Right renal cortex interstitium (tissue), 3 donors: ENCODE data around the gene HHIP. TPM values are rescaled to one million over a fixed set of nuclear protein-coding genes. Genes with fewer than 3 reads are reported as not detected.

Experiments used
- DNase-seq, 3 donors: peaks; one replicate each; pipeline ENCODE4 v3.0.0-alpha.2; 2013; ENCODE audit warnings: low read depth in 3 of 3, low spot score in 2 of 3
- polyA plus RNA-seq, 3 donors: library from polyadenylated mRNA; unstranded; fragments of 120-200 nt; gene quantifications; one replicate each; pipeline ENCODE4 v1.2.1, GENCODE V29; 2013; ENCODE audit not compliant: insufficient read length in 3 of 3

Gene HHIP, protein sequence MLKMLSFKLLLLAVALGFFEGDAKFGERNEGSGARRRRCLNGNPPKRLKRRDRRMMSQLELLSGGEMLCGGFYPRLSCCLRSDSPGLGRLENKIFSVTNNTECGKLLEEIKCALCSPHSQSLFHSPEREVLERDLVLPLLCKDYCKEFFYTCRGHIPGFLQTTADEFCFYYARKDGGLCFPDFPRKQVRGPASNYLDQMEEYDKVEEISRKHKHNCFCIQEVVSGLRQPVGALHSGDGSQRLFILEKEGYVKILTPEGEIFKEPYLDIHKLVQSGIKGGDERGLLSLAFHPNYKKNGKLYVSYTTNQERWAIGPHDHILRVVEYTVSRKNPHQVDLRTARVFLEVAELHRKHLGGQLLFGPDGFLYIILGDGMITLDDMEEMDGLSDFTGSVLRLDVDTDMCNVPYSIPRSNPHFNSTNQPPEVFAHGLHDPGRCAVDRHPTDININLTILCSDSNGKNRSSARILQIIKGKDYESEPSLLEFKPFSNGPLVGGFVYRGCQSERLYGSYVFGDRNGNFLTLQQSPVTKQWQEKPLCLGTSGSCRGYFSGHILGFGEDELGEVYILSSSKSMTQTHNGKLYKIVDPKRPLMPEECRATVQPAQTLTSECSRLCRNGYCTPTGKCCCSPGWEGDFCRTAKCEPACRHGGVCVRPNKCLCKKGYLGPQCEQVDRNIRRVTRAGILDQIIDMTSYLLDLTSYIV
- 1 to 10 TPM; 1.7 to 2.3 (median 1.9) TPM for polyA plus RNA-seq

DNA sequence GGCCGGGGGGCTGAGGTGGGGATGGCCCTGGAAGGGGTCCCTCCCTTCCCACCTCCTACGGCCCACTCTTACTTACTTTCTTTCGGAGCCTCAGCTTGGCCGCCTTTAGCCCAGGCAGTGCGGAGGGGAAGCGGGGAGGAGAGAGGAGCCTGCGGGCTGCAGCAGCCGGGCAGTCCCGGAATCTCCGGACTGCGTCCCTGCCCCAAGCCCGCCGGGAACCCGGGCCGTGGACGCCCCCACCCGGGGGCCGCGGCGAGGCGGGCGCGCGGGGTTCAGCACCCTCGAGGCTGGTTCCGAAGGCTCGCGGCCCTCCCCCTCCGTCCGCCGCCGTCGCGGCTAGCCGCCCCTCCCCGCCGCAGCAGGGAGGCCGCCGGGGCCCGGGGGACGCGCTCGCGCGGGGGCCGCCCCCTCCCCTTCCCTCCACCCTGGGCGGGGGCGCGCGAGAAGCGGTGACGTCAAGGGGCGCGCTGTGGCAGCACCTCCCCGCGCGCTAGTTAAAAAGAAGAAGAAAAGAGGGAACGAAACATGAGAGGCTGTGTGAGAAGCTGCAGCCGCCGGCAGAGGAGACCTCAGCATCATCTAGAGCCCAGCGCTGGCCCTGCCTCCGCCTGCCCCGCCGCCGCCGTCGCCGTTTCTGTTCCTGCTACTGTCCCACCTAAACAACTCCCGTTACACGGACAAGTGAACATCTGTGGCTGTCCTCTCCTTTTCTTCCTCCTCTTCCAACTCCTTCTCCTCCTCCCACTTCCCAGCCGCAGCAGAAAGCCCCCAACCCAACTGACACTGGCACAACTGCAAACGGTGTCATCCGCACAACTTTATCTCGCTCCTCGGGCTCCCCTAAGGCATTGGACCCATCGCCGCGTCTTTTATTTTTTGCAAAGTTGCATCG, at the start of gene HHIP:
TSS of gene HHIP (plus strand) at position 526 of the 892 bp plus-strand sequence. CDS start 520 bp downstream, outside the sequence.
- DNase-seq: no peak

DNA sequence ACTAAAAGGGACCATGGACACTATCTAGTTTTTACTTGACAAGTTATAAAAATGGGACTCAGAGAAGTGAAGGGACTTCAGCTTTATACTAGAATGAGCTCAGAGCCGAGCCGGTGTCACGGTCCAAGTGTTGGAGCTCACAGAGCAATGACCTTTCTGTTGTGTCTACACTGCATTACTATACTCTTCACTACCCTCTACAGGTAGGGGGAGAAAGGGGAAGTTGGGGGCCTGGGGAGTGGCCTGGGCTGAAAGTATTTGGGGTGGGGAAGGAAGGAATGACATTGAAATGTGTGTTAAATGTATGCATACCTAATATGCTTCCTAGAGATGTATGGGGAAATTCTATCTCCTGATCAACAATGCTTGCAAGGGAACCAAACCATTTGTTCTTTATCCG, 48.8 kb upstream of the HHIP start:
- no peak for DNase-seq

DNA sequence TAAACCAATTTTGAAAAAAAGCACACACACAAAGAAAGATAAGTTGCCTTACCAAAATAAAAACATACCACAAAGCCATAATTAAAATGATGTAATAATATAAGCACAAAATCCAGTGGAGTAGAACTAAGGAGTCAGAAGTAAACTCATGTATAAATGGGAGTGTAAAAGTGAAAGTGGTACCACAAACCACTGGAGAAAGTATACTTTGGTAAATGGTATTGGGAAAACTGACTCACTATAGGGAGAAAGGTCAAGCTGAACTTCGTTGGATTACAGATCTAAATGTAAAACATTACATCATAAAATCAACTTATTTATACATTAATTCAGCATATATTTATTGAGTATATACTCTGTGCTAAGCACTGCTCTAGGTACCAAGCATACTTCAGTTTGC, 46.3 kb upstream of the HHIP start:
- DNase-seq: no peak

DNA sequence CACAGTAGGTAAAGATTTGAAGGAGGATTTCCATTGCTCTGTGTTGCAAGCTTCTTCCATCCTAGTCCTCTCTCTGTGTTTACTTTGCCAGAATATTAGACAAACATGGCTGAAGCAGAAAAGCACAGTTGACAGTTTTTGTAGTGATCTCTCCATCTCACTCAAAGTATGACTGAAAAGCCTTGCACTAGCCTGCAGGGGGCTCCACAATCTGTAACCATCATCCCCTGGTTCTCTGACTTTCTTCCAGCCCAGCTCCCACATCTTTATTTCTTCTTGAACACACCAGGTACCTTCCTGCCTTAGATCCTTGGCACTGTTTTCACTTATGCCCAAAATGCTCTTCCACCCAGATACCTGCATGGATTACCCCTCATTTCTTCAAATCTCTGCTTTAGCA, 34.1 kb upstream of the HHIP start:
- DNase-seq: no peak

DNA sequence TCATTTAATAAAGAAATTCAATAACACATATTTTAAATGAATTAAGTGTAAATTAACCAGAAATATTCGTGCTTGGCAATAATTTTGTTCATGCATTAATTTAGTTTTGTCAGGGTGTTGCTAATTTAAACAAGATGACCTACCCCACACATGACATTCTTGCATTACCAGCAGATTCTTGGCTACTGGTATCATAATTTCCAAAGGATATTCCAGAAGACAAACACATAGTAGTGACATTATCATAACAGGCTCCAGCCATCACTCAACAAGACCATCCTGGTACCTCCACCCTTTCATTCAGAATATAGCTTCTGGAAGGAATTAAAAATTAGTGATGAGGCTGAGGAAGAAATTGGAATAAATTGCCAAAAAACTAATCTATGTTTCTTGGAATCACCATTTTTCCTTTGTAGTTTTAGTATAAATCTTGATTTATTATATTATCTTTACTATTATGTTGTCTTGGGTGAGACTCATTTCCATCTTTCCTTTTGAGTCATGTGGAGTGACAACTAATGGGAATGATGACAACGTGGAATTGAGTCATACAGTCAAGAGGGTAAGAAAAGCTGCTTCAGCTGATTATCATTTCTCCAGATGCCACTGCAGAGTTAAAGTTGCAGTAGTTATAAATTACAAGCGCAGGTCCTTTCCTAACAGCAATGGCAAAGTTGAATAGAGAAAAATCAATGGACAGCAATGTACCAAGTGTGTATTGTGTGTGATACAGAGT, 30.9 kb upstream of the HHIP start:
- no peak for DNase-seq

DNA sequence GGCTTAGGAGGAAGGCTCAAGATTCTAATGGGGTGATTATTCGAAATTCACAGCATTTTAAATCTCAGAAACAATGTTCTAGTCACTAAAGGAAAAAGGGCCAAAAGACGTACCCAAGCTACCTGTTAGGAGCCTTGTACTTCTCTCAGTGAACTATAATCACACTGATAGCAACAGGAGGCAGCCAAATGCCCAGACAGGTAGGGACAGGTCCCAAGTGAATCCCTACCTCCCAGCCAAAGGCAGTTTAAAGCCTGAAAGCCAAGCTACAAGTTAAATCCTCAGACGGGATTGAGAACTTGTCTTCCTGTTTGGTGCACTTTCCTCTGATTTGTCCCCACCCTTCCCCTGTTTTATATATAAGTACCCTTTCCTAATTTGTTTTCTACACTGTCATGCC, 24.3 kb upstream of the HHIP start:
- DNase-seq: no peak

DNA sequence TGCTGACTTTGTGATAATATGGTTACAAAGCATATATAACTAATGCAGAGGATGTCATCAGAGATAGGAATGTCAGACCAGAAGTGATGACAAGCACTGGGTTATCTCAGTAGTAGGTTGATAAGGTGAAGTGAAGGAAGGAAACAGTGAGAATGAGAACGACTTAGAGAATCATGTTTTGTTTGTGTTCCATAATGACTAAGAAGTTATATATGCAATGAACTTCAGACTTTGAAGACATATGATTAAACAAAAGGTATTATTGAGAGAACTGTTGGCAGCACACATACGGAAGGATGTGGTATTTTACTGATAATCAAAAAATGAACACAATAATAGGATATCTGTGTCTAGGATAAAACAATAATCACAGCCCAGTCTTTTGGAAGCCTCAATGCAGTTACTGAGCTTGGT, 18.3 kb upstream of the HHIP start:
- no peak for DNase-seq

DNA sequence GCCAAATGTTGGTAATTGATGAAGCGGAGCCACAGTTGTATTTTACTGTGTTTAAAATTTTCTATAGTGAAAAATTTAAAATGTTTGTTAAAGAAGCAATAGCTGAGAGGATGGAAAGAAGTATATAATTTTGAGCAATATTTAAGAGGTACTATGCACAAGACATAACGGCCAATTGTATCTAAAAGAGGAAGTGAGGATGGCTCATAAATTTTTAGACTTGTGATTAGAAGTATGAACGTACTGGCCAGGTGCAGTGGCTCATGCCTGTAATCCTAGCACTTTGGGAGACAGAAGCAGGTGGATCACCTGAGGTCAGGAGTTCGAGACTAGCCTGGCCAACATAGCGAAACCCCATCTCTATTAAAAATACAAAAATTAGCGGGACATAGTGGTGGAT, 12.7 kb upstream of the HHIP start:
- no peak for DNase-seq

DNA sequence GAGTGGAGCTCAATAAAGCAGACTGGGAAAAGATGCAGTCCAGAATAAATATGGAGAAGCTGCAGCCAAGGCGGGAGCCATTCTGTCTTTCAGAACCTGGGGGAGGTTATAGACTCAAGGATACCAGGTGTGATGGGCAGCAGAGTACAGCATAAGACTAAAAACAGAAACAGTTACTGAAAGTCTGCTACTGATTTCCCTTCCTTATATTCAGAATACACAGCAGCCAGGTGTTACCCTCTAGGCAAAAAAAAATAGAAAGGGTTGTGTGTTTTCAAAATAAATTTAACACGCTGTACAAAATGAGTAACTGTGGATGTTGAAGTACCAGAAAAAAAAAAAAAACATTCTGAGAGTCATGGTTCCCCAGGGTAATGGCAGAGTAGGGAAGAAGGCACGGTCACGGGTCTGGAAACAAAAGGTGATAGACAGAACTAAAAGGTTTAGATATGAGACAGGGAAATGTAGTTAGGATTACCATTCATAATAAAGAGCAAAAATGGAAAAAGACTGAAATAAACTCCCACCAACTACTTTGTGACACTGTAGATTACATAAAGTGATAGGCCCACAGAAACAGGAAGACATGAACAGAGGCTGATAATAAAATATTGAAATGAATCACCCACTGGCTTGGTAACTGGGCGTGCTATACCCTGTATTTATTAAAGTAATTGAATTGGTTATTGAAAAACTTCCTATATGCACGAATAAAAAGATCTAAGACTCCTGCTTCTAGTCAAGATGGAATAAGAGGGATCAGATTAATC, 10.8 kb upstream of the HHIP start:
- DNase-seq: no peak

DNA sequence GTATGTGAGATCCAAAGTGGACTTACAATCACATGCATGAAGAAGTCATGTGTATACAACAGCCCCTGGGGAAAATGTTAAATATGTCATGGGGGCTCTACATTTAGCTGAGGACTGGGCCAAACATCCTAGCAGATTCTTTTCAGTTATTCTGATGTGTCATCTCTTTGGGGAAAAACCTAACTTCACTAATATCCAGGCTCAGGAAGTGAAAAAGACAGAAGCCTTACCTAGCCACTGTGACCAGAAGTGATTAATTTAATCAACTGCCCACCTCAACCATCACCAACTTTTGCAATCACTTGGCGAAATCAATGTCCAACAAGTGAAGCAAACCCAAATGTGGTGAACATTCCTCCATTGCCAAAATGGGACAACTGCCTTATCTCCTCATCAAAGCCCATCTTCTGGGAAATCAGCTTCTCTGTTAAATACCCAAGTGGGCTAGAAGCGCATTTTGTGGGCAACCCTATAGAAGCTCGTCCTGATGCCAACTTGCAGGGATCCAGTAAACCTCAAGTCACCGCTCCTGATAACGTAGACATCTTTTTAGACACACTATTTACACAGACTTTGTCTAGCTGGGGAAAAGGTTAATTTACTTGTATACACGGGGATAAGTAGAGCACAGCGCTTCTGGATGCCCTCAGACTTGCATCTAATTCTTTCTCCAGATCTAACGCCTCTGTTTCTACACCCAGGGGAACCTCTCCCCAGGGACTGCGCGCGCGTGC, 1.4 kb upstream of the HHIP start:
- no peak for DNase-seq

DNA sequence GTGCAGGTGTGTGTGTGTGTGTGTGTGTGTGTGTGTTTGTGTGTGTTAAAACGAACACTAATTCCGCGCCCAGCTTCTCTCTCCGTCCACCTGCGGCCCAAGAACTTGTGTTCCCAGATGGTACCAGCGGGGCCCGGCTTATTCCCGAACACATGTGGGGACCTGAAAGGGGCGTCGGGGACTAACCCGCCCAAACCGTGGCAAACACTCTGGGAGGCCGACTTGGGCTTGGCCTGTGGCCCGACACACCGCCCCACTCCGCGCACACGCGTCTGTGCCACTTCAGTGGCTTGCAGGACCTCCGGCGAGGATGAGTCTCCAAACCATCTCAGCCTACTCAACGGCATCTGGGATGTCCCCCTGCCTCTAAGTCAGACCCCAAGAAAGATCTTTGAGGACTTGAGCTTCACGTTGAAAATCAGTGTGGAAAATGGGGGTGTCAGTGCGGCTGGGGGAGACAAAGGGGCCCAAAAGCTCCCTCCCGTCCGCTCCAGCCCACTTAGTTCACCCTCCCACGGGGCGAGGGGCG, 790 bp upstream of the HHIP start:
- no peak for DNase-seq

DNA sequence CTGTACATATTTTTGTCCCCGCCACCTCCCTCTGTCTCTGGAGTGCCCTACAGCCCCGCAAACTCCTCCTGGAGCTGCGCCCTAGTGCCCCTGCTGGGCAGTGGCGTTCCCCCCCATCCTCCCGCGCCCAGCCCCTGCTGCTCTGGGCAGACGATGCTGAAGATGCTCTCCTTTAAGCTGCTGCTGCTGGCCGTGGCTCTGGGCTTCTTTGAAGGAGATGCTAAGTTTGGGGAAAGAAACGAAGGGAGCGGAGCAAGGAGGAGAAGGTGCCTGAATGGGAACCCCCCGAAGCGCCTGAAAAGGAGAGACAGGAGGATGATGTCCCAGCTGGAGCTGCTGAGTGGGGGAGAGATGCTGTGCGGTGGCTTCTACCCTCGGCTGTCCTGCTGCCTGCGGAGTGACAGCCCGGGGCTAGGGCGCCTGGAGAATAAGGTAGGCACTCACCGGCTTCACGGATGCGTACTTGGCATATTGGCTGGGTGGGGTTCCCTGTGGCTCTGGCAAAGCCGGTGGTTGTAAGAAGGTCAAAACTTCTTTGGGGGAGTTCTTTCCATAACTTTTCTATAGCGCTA, 653 bp downstream of the HHIP start:
- no peak for DNase-seq

DNA sequence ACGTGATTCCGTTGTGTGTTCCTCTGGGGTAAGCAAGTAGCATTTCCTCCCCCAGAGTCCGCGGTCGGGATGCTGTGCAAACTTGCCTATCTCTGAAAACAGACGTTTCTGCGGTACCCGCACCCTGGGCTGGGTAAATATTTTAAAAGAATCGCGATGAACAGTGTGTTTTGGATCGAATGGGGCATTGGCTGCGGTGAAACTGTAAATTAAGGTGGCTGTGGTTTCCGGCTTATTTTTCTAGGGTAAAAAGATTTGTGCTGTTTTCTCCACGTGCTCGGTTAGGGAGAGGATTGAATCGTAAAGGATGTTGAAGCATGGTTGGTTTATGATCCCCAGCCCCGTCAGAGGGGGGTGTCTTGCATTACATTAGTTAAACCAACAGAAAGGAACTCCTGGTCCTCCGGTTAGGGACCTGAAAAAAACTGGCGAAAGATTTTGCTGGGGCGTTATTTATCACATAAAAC, 1.2 kb downstream of the HHIP start:
- no peak for DNase-seq

DNA sequence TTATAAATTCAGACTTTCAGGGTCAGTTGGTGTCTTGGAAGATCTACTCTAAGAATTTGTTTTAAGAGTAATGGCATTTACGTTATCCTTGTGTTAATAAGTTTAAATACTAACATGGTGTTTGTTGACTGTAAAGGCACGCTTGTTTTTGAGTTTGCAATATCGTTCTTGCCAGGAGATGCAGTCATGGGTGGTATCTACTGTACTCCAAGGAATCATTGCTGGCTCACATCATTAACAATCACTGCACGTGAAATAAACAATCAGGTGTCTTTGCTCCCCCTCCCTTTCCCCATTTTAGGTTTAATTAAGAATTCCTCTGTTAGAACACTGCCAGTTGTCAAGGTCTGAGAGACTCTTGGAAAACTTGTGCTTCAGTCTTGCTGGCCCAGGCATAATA, 1.6 kb downstream of the HHIP start:
- DNase-seq: no peak

DNA sequence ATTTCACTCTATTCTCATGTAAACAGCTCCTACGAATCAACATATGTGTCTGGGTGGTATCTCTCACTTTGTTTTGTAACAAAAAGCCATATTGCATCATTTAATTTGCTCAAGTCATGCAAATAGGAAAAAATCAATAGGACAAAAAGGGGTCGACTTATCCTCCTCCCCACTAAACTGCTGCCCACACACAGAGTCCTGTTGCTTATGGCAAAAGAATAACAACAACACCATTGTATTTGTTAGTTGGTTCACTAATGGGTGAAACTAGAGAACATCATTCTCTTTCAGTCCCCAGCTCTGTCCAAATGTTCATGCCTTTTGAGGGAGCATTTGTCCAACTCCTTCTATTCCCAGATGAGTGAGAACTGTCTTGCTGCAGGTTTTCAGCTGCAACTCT, 2.1 kb downstream of the HHIP start:
- DNase-seq: no peak

DNA sequence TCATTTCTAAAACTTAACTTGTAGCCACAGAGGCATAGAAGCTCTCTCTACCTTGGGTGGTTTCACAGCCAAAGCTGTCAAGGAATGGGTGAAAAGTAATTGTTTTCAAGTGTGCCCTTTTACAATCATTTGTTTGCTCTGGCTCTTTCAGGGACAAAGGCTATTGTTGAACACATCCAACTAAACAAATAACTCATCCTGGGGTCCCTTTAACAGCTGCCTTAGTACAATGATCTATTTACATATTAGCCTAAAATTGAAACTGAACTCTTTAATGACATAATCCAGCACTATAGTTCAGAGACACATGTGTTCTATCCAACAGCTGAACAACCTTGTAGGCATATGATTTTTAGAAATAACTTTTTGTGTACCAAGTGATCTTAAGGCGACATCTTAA, 3.7 kb downstream of the HHIP start:
- DNase-seq: no peak

DNA sequence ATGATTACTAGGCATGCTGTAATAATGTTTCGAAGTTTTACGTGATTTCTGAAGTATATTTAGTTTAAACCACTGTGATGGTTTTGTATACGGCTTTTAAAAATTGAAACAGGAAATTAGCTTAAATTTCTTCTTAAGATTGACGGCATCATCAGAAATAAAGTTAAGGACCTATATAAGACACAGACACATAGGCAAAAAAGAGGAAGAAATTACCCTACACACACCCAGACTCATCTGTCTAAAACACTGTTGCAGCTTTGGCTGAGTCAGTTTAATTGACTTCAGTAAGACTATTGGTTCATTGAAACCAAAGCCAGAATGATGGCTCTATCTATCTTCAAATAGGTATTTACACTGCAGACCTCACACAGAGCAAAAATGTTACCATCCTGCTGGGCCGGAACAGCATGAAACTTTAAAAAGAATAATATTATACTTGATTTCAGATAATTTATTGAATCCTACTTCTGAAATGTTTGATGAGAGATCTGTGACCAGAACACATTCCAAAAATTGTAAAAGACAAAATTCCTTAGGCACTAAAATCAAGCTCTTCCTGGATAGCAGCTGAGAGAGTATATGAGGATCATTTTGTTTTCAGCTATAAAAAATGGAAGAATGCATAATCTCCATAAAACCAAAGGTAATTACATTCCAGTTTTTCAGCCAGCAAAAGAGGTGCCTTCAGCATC, 4.5 kb downstream of the HHIP start:
- DNase-seq: no peak
